GM23338 (cell line): ENCODE data around the gene SAA1. TPM values are rescaled to one million over a fixed set of nuclear protein-coding genes. Genes with fewer than 3 reads are reported as not detected.

ENCODE experiments used
- ATAC-seq: fragments of 200-7000 bp; cut with Tn5 transposase; 3 replicates; pipeline ENCODE4 v1.9.1; 2020
- DNase-seq: peaks from one replicate; pipeline ENCODE4 v3.0.0-alpha.2; 2015; ENCODE audit warnings: low spot score
- H2AFZ ChIP-seq: fragments of 200-600 bp; sonication (generic); 2 replicates; pipeline ENCODE4 v1.8.0; 2016; ENCODE audit warnings: antibody characterized with exemption, mild to moderate bottlenecking, moderate library complexity
- H3F3A ChIP-seq: fragments of 200-600 bp; sonication (generic); replicated peaks from 2 replicates; pipeline ENCODE4 v1.8.0; 2017; ENCODE audit warnings: antibody characterized with exemption, mixed run types, low read depth
- H3K27ac ChIP-seq: fragments of 200-600 bp; sonication (generic); 2 replicates; pipeline ENCODE4 v1.6.1; 2016; ENCODE audit warnings: low read depth
- H3K27me3 ChIP-seq: fragments of 200-600 bp; sonication (generic); 2 replicates; pipeline ENCODE4 v1.8.0; 2016; ENCODE audit warnings: mild to moderate bottlenecking, mixed run types, moderate library complexity; ENCODE audit not compliant: insufficient read depth
- H3K36me3 ChIP-seq: fragments of 200-600 bp; sonication (generic); 2 replicates; pipeline ENCODE4 v1.8.0; 2016; ENCODE audit warnings: mild to moderate bottlenecking; ENCODE audit not compliant: insufficient read depth
- H3K4me1 ChIP-seq: fragments of 200-600 bp; sonication (generic); 2 replicates; pipeline ENCODE4 v1.8.0; 2016; ENCODE audit warnings: mild to moderate bottlenecking, moderate library complexity; ENCODE audit not compliant: insufficient read depth
- H3K4me2 ChIP-seq: fragments of 200-600 bp; sonication (generic); 2 replicates; pipeline ENCODE4 v1.7.1; 2017; ENCODE audit warnings: mixed run types
- H3K4me3 ChIP-seq: fragments of 200-600 bp; sonication (generic); 2 replicates; pipeline ENCODE4 v1.6.1; 2016; ENCODE audit warnings: mixed run types
- H3K79me2 ChIP-seq: fragments of 200-600 bp; sonication (generic); replicated peaks from 2 replicates; pipeline ENCODE4 v1.8.0; 2017; ENCODE audit warnings: mild to moderate bottlenecking; ENCODE audit not compliant: insufficient read depth
- H3K9me2 ChIP-seq: fragments of 200-600 bp; sonication (generic); 2 replicates; pipeline ENCODE4 v1.8.0; 2017; ENCODE audit not compliant: insufficient read depth
- H4K20me1 ChIP-seq: fragments of 200-600 bp; sonication (generic); replicated peaks from 2 replicates; pipeline ENCODE4 v1.8.0; 2017; ENCODE audit warnings: mild to moderate bottlenecking; ENCODE audit not compliant: insufficient read depth
- H3K27ac Mint-ChIP-seq: 2 replicates; pipeline ENCODE4 v1.8.0; 2020; ENCODE audit warnings: inconsistent platforms, mild to moderate bottlenecking, moderate library complexity, mixed read lengths
- H3K27me3 Mint-ChIP-seq: 3 replicates; pipeline ENCODE4 v1.8.0; 2022; ENCODE audit warnings: low read depth, mild to moderate bottlenecking, moderate library complexity, mixed read lengths, inconsistent platforms; ENCODE audit not compliant: insufficient read depth, poor library complexity
- H3K36me3 Mint-ChIP-seq: 3 replicates; pipeline ENCODE4 v1.8.0; 2021; ENCODE audit warnings: low read depth, mild to moderate bottlenecking, inconsistent platforms, moderate library complexity, mixed read lengths
- H3K4me1 Mint-ChIP-seq: 3 replicates; pipeline ENCODE4 v1.8.0; 2020; ENCODE audit warnings: mild to moderate bottlenecking, inconsistent platforms, mixed read lengths
- H3K4me3 Mint-ChIP-seq: 3 replicates; pipeline ENCODE4 v1.8.0; 2021; ENCODE audit warnings: moderate library complexity, mild to moderate bottlenecking, inconsistent platforms, mixed read lengths
- H3K9me3 Mint-ChIP-seq: 3 replicates; pipeline ENCODE4 v1.8.0; 2020; ENCODE audit warnings: moderate library complexity, mild to moderate bottlenecking, inconsistent platforms, mixed read lengths
- CREB1 ChIP-seq: fragments of 250-450 bp; sonication (Bioruptor Pico); IDR thresholded peaks from 2 replicates; pipeline ENCODE4 v1.5.0; 2020; ENCODE audit warnings: low read depth, mild to moderate bottlenecking, moderate library complexity
- CTCF ChIP-seq, 2 experiments: fragments of 200-600 bp in 1 of 2; sonication (generic) in 1 of 2; conservative IDR thresholded peaks; 2 replicates each; pipeline versions ENCODE4 v1.5.1 to v1.6.1; 2016 to 2017; ENCODE audit warnings: antibody characterized with exemption in 2 of 2, low read depth in 2 of 2, mild to moderate bottlenecking in 2 of 2, moderate library complexity in 1 of 2
- ETS1 ChIP-seq: IDR thresholded peaks from 2 replicates; pipeline ENCODE4 v1.6.1; 2016; ENCODE audit warnings: antibody characterized with exemption
- EZH2 ChIP-seq: fragments of 200-600 bp; sonication (generic); IDR thresholded peaks from one replicate; pipeline ENCODE4 v1.8.0; 2017; ENCODE audit warnings: antibody characterized with exemption, mild to moderate bottlenecking, low read depth; ENCODE audit not compliant: unreplicated experiment
- EZH2phosphoT487 ChIP-seq: fragments of 200-600 bp; sonication (generic); IDR thresholded peaks from one replicate; pipeline ENCODE4 v1.8.1; 2018; ENCODE audit warnings: antibody characterized with exemption; ENCODE audit not compliant: unreplicated experiment
- JUNB ChIP-seq: IDR thresholded peaks from one replicate; pipeline ENCODE4 v1.6.1; 2016; ENCODE audit warnings: antibody characterized with exemption; ENCODE audit not compliant: unreplicated experiment
- NANOG ChIP-seq: IDR thresholded peaks from 2 replicates; pipeline ENCODE4 v1.6.1; 2016; ENCODE audit warnings: antibody characterized with exemption, borderline replicate concordance
- POLR2AphosphoS5 ChIP-seq: IDR thresholded peaks from 2 replicates; pipeline ENCODE4 v1.6.1; 2016; ENCODE audit warnings: antibody characterized with exemption, low read depth
- REST ChIP-seq: IDR thresholded peaks from one replicate; pipeline ENCODE4 v1.6.1; 2018; ENCODE audit warnings: antibody characterized with exemption; ENCODE audit not compliant: unreplicated experiment
- STAT1 ChIP-seq: IDR thresholded peaks from one replicate; pipeline ENCODE4 v1.6.1; 2016; ENCODE audit warnings: antibody characterized with exemption; ENCODE audit not compliant: unreplicated experiment
- ZNF114 ChIP-seq: fragments of 250-450 bp; sonication (Bioruptor Pico); IDR thresholded peaks from 2 replicates; pipeline ENCODE4 v1.5.0; 2020; ENCODE audit warnings: mild to moderate bottlenecking, moderate library complexity
- ZNF331 ChIP-seq: fragments of 250-450 bp; sonication (Bioruptor Pico); IDR thresholded peaks from 2 replicates; pipeline ENCODE4 v1.5.0; 2020; ENCODE audit warnings: low read depth, mild to moderate bottlenecking, moderate library complexity
- ZNF462 ChIP-seq: fragments of 250-450 bp; sonication (Bioruptor Pico); IDR thresholded peaks from 2 replicates; pipeline ENCODE4 v1.5.0; 2020; ENCODE audit warnings: mild to moderate bottlenecking, moderate library complexity
- polyA plus RNA-seq: library from polyadenylated mRNA; unstranded; fragments of >200 nt; fragmentation: Nextera tagmentation; extraction: Ambion mirVana; gene quantifications from 2 replicates; pipeline ENCODE4 v1.2.1, GENCODE V29; 2016
- total RNA-seq: library from RNA; depleted of rRNA; stranded (reverse); fragments of >200 nt; shearing (Covaris generic); gene quantifications from 2 replicates; pipeline ENCODE4 v1.2.3, GENCODE V29; 2014

The SAA1 gene
- total and polyA plus RNA-seq, 2 experiments from 2014 or later = not detected

GRCh38 chr11:18282626-18283025, 16.6 kb downstream of the SAA1 start:
- H3K36me3 Mint-ChIP-seq = peaks cover 61% of the 10 kb centered on the region

More at GRCh38 chr11:18282626-18283025, 16.6 kb downstream of the SAA1 start:
- Histone ChIP-seq H3F3A (0 out of 2 replicates have a peak, but pooled peaks cover 3% of the 10 kb centered on the region), H3K79me2 (no peaks in the 10 kb centered on the region), H3K4me3 (no peak overlapping the region), H3K4me2 (no peak overlapping the region), H3K36me3 (peaks cover 52% of the 10 kb centered on the region), H3K9me2 (no peaks in the 10 kb centered on the region), H4K20me1 (no peaks in the 10 kb centered on the region), H3K4me1 (no peaks in the 10 kb centered on the region), H3K27ac (no peak overlapping the region), H3K27me3 (no peaks in the 10 kb centered on the region), H2AFZ (no peak overlapping the region)
- TF ChIP-seq ZNF331 (CRISPR knock-in tag) (no peak), STAT1 (no peak), EZH2phosphoT487 (no peak), CTCF (conservative IDR thresholded peaks at IDR 0.05; ENCODE audit: low read depth in 2 of 2) (no peak), EZH2 (no peak), ZNF114 (CRISPR knock-in tag) (no peak), REST (no peak), CREB1 (CRISPR knock-in tag) (no peak), POLR2AphosphoS5 (no peak), NANOG (no peak), JUNB (no peak), ZNF462 (CRISPR knock-in tag) (no peak), ETS1 (no peak)
- Mint-ChIP-seq H3K27me3 (no peaks in the 10 kb centered on the region), H3K4me3 (no peak overlapping the region), H3K9me3 (no peaks in the 10 kb centered on the region), H3K27ac (no peak overlapping the region), H3K4me1 (no peaks in the 10 kb centered on the region)
- ATAC-seq = no peak
- no peak for DNase-seq
